Skeletal muscle satellite cell (primary cell): ENCODE data around the gene EEA1.

ENCODE experiments used
- H3K27me3 ChIP-seq: 2 replicates; pipeline ENCODE4 v1.7.0; 2013; ENCODE audit warnings: low read length; ENCODE audit not compliant: control insufficient read depth, insufficient read depth
- H3K36me3 ChIP-seq: 2 replicates; pipeline ENCODE4 v1.7.0; 2013; ENCODE audit warnings: mild to moderate bottlenecking, control low read depth, low read length; ENCODE audit not compliant: insufficient read depth
- H3K4me1 ChIP-seq: 2 replicates; pipeline ENCODE4 v1.7.0; 2013; ENCODE audit warnings: low read length; ENCODE audit not compliant: control insufficient read depth, insufficient read depth
- H3K4me2 ChIP-seq: 2 replicates; pipeline ENCODE4 v1.7.0; 2013; ENCODE audit warnings: mild to moderate bottlenecking, low read length
- H3K4me3 ChIP-seq: 2 replicates; pipeline ENCODE4 v1.7.0; 2013; ENCODE audit warnings: low read length
- H3K9ac ChIP-seq: 2 replicates; pipeline ENCODE4 v1.7.0; 2013; ENCODE audit warnings: mild to moderate bottlenecking, low read depth, low read length, moderate library complexity
- H3K9me3 ChIP-seq: replicated peaks from 2 replicates; pipeline ENCODE4 v1.7.0; 2013; ENCODE audit warnings: mild to moderate bottlenecking, control low read depth, low read length

The EEA1 gene

GRCh38 chr12:92737855-92738850 is 190.9 kb downstream of the EEA1 start:
- no peaks in the 10 kb centered on the region for H3K36me3 ChIP-seq
- peaks cover 16% of the 10 kb centered on the region for H3K4me1 ChIP-seq
- H3K9me3 ChIP-seq, result no peaks in the 10 kb centered on the region
- H3K4me2 ChIP-seq, result no peak overlapping the region
- no peak overlapping the region for H3K9ac ChIP-seq
- no peak overlapping the region for H3K4me3 ChIP-seq
- no peaks in the 10 kb centered on the region for H3K27me3 ChIP-seq

GRCh38 chr12:92736605-92737004 is 192.5 kb downstream of the EEA1 start:
- Histone ChIP-seq H3K9me3 (no peaks in the 10 kb centered on the region), H3K4me1 (peaks cover 16% of the 10 kb centered on the region), H3K9ac (no peak overlapping the region), H3K36me3 (no peaks in the 10 kb centered on the region), H3K4me2 (no peak overlapping the region), H3K4me3 (no peak overlapping the region), H3K27me3 (no peaks in the 10 kb centered on the region)

DNA sequence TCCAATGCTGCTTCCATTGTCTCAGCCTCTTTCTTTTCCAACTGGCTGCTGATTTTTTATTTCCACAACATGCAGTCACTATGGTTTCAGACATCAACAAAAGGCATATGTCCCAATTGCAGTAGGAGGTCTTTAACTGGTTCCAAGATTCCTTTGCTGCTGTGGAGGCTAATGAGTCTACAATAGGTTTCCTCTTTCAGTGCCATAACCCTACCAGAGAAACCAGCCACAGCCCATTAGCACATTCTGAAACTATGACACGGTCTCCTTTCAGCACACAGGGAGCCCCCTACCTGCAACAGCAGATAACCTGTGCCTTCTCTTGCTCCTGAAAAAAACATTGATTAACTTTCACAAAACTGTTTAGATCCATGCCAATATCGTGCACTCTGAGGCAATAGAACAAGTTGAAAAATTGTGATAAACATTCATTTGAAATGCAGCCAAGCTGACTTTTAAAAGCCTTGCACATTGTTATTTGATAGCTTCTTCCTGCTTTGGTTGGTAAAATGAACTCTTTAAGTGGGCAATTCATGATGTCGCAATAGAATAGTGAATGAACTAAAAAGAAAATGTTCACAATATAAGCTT is 193.9 kb downstream of the EEA1 start:
- H3K27me3 ChIP-seq, result no peaks in the 10 kb centered on the region
- no peaks in the 10 kb centered on the region for H3K36me3 ChIP-seq
- H3K4me1 ChIP-seq, result peaks cover 16% of the 10 kb centered on the region
- H3K9me3 ChIP-seq, result no peaks in the 10 kb centered on the region
- peak overlapping the region; percentile 57 for H3K4me3 ChIP-seq
- peak overlapping the region; percentile 49 for H3K9ac ChIP-seq
- peak overlapping the region; percentile 79 for H3K4me2 ChIP-seq

DNA sequence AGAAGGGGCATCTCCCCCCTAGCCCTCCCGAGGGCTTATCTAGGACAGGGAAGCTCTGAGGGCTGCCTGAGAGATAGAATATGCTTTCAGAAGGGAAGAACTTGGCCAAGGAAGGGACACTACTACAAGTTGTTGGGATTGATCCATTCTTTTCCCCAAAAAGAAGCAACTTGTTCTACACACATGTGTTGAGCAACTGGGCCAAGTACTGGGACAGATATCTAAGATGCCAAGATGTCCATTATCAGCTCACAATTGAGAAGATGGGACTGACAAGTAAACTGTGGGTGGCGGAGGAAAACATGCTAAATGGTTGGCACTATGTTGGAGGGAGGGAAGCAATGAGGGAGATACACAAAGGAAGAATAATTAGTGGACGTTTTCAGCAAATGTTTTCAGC is 195.4 kb downstream of the EEA1 start:
- Histone ChIP-seq H3K9me3 (no peaks in the 10 kb centered on the region), H3K4me2 (no peak overlapping the region), H3K27me3 (no peaks in the 10 kb centered on the region), H3K4me3 (no peak overlapping the region), H3K9ac (no peak overlapping the region), H3K4me1 (peaks cover 16% of the 10 kb centered on the region), H3K36me3 (no peaks in the 10 kb centered on the region)

- Histone ChIP-seq H3K9me3 (no peaks in the 10 kb centered on the region), H3K4me3 (no peak overlapping the region), H3K4me1 (peaks cover 16% of the 10 kb centered on the region), H3K36me3 (no peaks in the 10 kb centered on the region), H3K4me2 (no peak overlapping the region), H3K9ac (no peak overlapping the region), H3K27me3 (no peaks in the 10 kb centered on the region)
These were observed 195.9 kb downstream of the EEA1 start for GRCh38 chr12:92733181-92733580.

DNA sequence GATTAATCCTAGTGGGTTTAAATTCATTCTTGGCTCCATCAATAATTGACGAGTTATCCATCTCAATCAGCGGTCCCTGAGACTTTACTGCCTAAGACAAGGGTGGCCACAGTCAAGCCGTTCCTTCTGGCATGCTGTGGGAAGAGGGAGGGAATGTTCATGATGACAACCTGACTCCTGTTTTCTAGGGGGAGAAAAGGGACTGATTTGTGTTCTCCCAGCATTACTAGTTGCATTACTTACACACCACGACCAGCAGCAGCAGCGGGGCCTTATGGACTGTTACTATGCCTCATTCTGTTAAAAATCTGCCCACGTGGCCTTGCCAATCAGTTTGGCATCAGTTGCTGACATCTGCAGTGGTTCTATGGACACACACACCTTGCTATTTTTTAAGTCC is 196.4 kb downstream of the EEA1 start:
- H3K4me1 ChIP-seq, result peaks cover 16% of the 10 kb centered on the region
- no peaks in the 10 kb centered on the region for H3K36me3 ChIP-seq
- H3K27me3 ChIP-seq, result no peaks in the 10 kb centered on the region
- no peaks in the 10 kb centered on the region for H3K9me3 ChIP-seq
- no peak overlapping the region for H3K9ac ChIP-seq
- H3K4me2 ChIP-seq, result no peak overlapping the region
- no peak overlapping the region for H3K4me3 ChIP-seq

GRCh38 chr12:92732216-92732615 is 196.9 kb downstream of the EEA1 start:
- H3K4me2 ChIP-seq, result no peak overlapping the region
- H3K9ac ChIP-seq, result no peak overlapping the region
- H3K4me1 ChIP-seq, result peaks cover 16% of the 10 kb centered on the region
- no peaks in the 10 kb centered on the region for H3K36me3 ChIP-seq
- no peaks in the 10 kb centered on the region for H3K9me3 ChIP-seq
- no peaks in the 10 kb centered on the region for H3K27me3 ChIP-seq
- H3K4me3 ChIP-seq, result no peak overlapping the region

- Histone ChIP-seq H3K4me3 (no peak overlapping the region), H3K9me3 (no peaks in the 10 kb centered on the region), H3K9ac (no peak overlapping the region), H3K27me3 (no peaks in the 10 kb centered on the region), H3K4me1 (peaks cover 12% of the 10 kb centered on the region), H3K4me2 (no peak overlapping the region), H3K36me3 (no peaks in the 10 kb centered on the region)
These were observed 198.3 kb downstream of the EEA1 start for GRCh38 chr12:92730758-92731157.

- no peaks in the 10 kb centered on the region for H3K9me3 ChIP-seq
- H3K27me3 ChIP-seq, result no peaks in the 10 kb centered on the region
- no peaks in the 10 kb centered on the region for H3K36me3 ChIP-seq
- no peak overlapping the region for H3K4me3 ChIP-seq
- no peak overlapping the region for H3K4me2 ChIP-seq
- H3K9ac ChIP-seq, result no peak overlapping the region
- peaks cover 4% of the 10 kb centered on the region for H3K4me1 ChIP-seq
These were observed 199.3 kb downstream of the EEA1 start for GRCh38 chr12:92729773-92730305.

DNA sequence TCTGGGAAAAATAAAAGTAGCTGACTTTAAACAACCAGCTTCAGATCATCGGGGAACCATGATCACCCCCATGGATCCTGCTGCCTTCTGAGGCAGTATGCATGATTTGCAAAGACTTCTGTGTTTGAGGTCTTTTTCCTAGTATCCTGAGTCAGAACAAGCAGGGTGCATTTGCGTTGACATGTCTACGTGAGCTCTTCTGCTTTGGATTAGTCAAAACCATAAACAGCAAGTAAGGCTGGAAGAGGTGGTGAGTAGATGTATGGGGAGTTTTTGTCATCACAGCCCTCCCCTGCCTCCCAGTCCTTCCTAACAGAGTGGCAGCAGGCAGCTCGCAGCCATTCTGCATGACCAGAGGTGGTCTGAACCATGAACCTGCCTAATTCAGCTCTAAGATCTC is 202.2 kb downstream of the EEA1 start:
- Histone ChIP-seq H3K9ac (no peak overlapping the region), H3K36me3 (no peaks in the 10 kb centered on the region), H3K4me3 (no peak overlapping the region), H3K4me2 (no peak overlapping the region), H3K27me3 (no peaks in the 10 kb centered on the region), H3K9me3 (peaks cover 6% of the 10 kb centered on the region), H3K4me1 (no peaks in the 10 kb centered on the region)

DNA sequence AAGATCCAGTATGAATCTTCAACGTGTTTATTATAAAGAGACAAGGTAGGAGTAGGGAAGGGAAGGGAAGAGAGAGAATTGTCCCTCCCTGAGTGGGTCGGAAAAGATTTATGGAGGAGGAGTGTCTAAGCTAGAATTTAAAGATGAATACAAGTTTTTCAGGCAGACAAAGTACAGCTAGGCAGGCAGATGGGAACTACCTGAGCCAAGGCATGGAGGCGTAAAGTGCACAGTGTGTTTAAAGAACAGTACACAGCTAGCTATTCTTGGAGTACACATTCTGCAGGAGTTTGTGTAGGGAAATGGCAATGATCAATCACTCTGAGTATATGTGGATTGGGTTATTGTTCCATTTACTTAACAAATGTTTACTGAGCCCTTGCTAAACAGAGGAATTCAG is 206.2 kb downstream of the EEA1 start:
- Histone ChIP-seq H3K27me3 (no peaks in the 10 kb centered on the region), H3K9me3 (peaks cover 6% of the 10 kb centered on the region), H3K4me2 (no peak overlapping the region), H3K4me3 (no peak overlapping the region), H3K4me1 (peaks cover 13% of the 10 kb centered on the region), H3K36me3 (no peaks in the 10 kb centered on the region), H3K9ac (no peak overlapping the region)
